MM.1S (cell line): ENCODE measurements around the gene NCKAP5.

Source experiments
- DNase-seq: peaks from one replicate; pipeline ENCODE4 v3.0.0-alpha.2; 2015
- H2AFZ ChIP-seq: fragments of 300-600 bp; sonication (generic); 2 replicates; pipeline ENCODE4 v1.6.0; 2016; ENCODE audit warnings: antibody characterized with exemption, low read length
- H3F3A ChIP-seq: fragments of 300-600 bp; sonication (generic); 2 replicates; pipeline ENCODE4 v1.6.1; 2016; ENCODE audit warnings: mild to moderate bottlenecking, antibody characterized with exemption, low read length, moderate library complexity, mixed read lengths; ENCODE audit not compliant: insufficient read depth
- H3K27ac ChIP-seq: fragments of 300-600 bp; sonication (generic); 2 replicates; pipeline ENCODE4 v1.5.1; 2016; ENCODE audit warnings: mild to moderate bottlenecking, low read length
- H3K27me3 ChIP-seq: fragments of 300-600 bp; sonication (generic); replicated peaks from 2 replicates; pipeline ENCODE4 v1.6.0; 2016; ENCODE audit warnings: low read length; ENCODE audit not compliant: insufficient read depth
- H3K36me3 ChIP-seq: fragments of 300-600 bp; sonication (generic); replicated peaks from 2 replicates; pipeline ENCODE4 v1.6.1; 2016; ENCODE audit warnings: mild to moderate bottlenecking, low read length, mixed read lengths; ENCODE audit not compliant: insufficient read depth
- H3K4me1 ChIP-seq: fragments of 300-600 bp; sonication (generic); 2 replicates; pipeline ENCODE4 v1.6.1; 2016; ENCODE audit warnings: low read length, mixed read lengths
- H3K4me2 ChIP-seq: fragments of 300-600 bp; sonication (generic); 2 replicates; pipeline ENCODE4 v1.6.0; 2016; ENCODE audit warnings: low read depth, low read length
- H3K4me3 ChIP-seq: fragments of 300-600 bp; sonication (generic); 2 replicates; pipeline ENCODE4 v1.5.1; 2016; ENCODE audit warnings: low read length, mixed read lengths
- H3K79me2 ChIP-seq: fragments of 300-600 bp; sonication (generic); 2 replicates; pipeline ENCODE4 v1.6.1; 2016; ENCODE audit warnings: mixed run types, low read length, mixed read lengths
- H3K9ac ChIP-seq: fragments of 300-600 bp; sonication (generic); 2 replicates; pipeline ENCODE4 v1.6.1; 2016; ENCODE audit warnings: low read length, mixed read lengths
- H3K9me2 ChIP-seq: fragments of 300-600 bp; sonication (generic); replicated peaks from 2 replicates; pipeline ENCODE4 v1.6.1; 2016; ENCODE audit warnings: mild to moderate bottlenecking, low read length, mixed read lengths; ENCODE audit not compliant: insufficient read depth
- H3K9me3 ChIP-seq: fragments of 300-600 bp; sonication (generic); replicated peaks from 2 replicates; pipeline ENCODE4 v1.6.1; 2016; ENCODE audit warnings: mild to moderate bottlenecking, low read length, mixed read lengths; ENCODE audit not compliant: insufficient read depth
- H4K20me1 ChIP-seq: fragments of 300-600 bp; sonication (generic); 2 replicates; pipeline ENCODE4 v1.6.1; 2016; ENCODE audit warnings: mild to moderate bottlenecking, low read length, moderate library complexity, mixed read lengths; ENCODE audit not compliant: insufficient read depth
- CTCF ChIP-seq: fragments of 300-600 bp; sonication (generic); IDR thresholded peaks from 2 replicates; pipeline ENCODE4 v1.5.1; 2016; ENCODE audit warnings: antibody characterized with exemption, low read length, mixed read lengths
- EZH2 ChIP-seq: fragments of 300-600 bp; sonication (generic); optimal IDR thresholded peaks from 2 replicates; pipeline ENCODE3; 2017; ENCODE audit warnings: low read depth, mild to moderate bottlenecking, antibody characterized with exemption, low read length, mixed read lengths
- EZH2phosphoT487 ChIP-seq: fragments of 300-600 bp; sonication (generic); IDR thresholded peaks from 2 replicates; pipeline ENCODE4 v1.6.1; 2018; ENCODE audit warnings: antibody characterized with exemption, low read length

NCKAP5 gene

GRCh38 chr2:133218204-133218603 is 350.1 kb downstream of the NCKAP5 start:
- TF ChIP-seq EZH2 (no peak), EZH2phosphoT487 (no peak), CTCF (no peak)
- H3K4me2 ChIP-seq = no peak overlapping the region; the same call in 1 of the 2 replicates

GRCh38 chr2:133215477-133215876 is 352.8 kb downstream of the NCKAP5 start:
- Histone ChIP-seq H3F3A (peaks cover 10% of the 10 kb centered on the region; the same call in 1 of the 2 replicates), H4K20me1 (no peaks in the 10 kb centered on the region), H3K4me1 (peaks cover 15% of the 10 kb centered on the region), H3K4me3 (no peak overlapping the region), H3K4me2 (no peak overlapping the region), H3K36me3 (no peaks in the 10 kb centered on the region), H2AFZ (no peak overlapping the region), H3K9ac (no peak overlapping the region), H3K27me3 (no peaks in the 10 kb centered on the region), H3K79me2 (no peaks in the 10 kb centered on the region), H3K9me2 (no peaks in the 10 kb centered on the region), H3K27ac (no peak overlapping the region), H3K9me3 (no peaks in the 10 kb centered on the region)
- no peak for DNase-seq
- no peak for TF ChIP-seq EZH2phosphoT487
- no peak for TF ChIP-seq CTCF
- TF ChIP-seq EZH2 = no peak

More at GRCh38 chr2:133218204-133218603, 350.1 kb downstream of the NCKAP5 start:
- Histone ChIP-seq H3K9me3 (no peaks in the 10 kb centered on the region), H3K79me2 (no peaks in the 10 kb centered on the region), H3K27me3 (no peaks in the 10 kb centered on the region), H3F3A (peaks cover 10% of the 10 kb centered on the region; the same call in 1 of the 2 replicates), H2AFZ (no peak overlapping the region), H4K20me1 (no peaks in the 10 kb centered on the region), H3K9me2 (no peaks in the 10 kb centered on the region), H3K36me3 (no peaks in the 10 kb centered on the region), H3K27ac (peak overlapping the region; percentile 35; the same call in 1 of the 2 replicates), H3K4me1 (peaks cover 15% of the 10 kb centered on the region), H3K4me3 (no peak overlapping the region), H3K9ac (no peak overlapping the region)
- DNase-seq = no peak

GRCh38 chr2:133213651-133214050 is 354.6 kb downstream of the NCKAP5 start:
- Histone ChIP-seq H3K9me3 (no peaks in the 10 kb centered on the region), H4K20me1 (no peaks in the 10 kb centered on the region), H3K36me3 (no peaks in the 10 kb centered on the region), H3K4me3 (no peak overlapping the region), H3K79me2 (no peaks in the 10 kb centered on the region), H3K9ac (no peak overlapping the region), H3K27me3 (no peaks in the 10 kb centered on the region), H3K4me2 (no peak overlapping the region), H2AFZ (no peak overlapping the region), H3K9me2 (no peaks in the 10 kb centered on the region), H3K27ac (no peak overlapping the region), H3F3A (peaks cover 10% of the 10 kb centered on the region; the same call in 1 of the 2 replicates), H3K4me1 (peaks cover 14% of the 10 kb centered on the region)
- DNase-seq = no peak
- no peak for TF ChIP-seq EZH2phosphoT487
- TF ChIP-seq EZH2 = no peak
- TF ChIP-seq CTCF = no peak
